Endodermal cell (in vitro differentiated cells): ENCODE results near the gene GPR107. TPM values are rescaled to one million over a fixed set of nuclear protein-coding genes. Genes with fewer than 3 reads are reported as not detected.
"Not testable (repeated sequence)": the region's sequence is repeated elsewhere in the genome, so short reads cannot be mapped to it uniquely, and the experiment has no call there.

Experiments used
- DNase-seq: peaks from one replicate; pipeline ENCODE4 v3.0.0-alpha.2; 2017
- H3K27ac ChIP-seq: 2 replicates; pipeline ENCODE4 v1.5.1; 2013; ENCODE audit warnings: mild to moderate bottlenecking, low read depth, low read length, moderate library complexity
- H3K27me3 ChIP-seq: 2 replicates; pipeline ENCODE4 v1.6.1; 2013; ENCODE audit warnings: mild to moderate bottlenecking, low read length, moderate library complexity; ENCODE audit not compliant: insufficient read depth, control insufficient read depth, poor library complexity, severe bottlenecking
- H3K36me3 ChIP-seq: 2 replicates; pipeline ENCODE4 v1.7.0; 2013; ENCODE audit warnings: mild to moderate bottlenecking, low read length, moderate library complexity; ENCODE audit not compliant: control insufficient read depth, insufficient read depth
- H3K4me1 ChIP-seq: one replicate; pipeline ENCODE4 v1.7.0; 2013; ENCODE audit warnings: low read length; ENCODE audit not compliant: control insufficient read depth, insufficient read depth
- H3K4me3 ChIP-seq: 2 replicates; pipeline ENCODE4 v1.5.1; 2013; ENCODE audit warnings: mild to moderate bottlenecking, low read length, moderate library complexity
- H3K9ac ChIP-seq: 2 replicates; pipeline ENCODE4 v1.6.1; 2013; ENCODE audit warnings: mild to moderate bottlenecking, low read length, moderate library complexity; ENCODE audit not compliant: poor library complexity, severe bottlenecking; ENCODE audit errors: extremely low read depth
- H3K9me3 ChIP-seq: 2 replicates; pipeline ENCODE4 v1.6.1; 2013; ENCODE audit warnings: mild to moderate bottlenecking, low read length, moderate library complexity; ENCODE audit not compliant: control insufficient read depth
- H3K27ac Mint-ChIP-seq: 2 replicates; pipeline ENCODE4 v1.8.0; 2020; ENCODE audit warnings: mixed read lengths
- H3K27me3 Mint-ChIP-seq: 2 replicates; pipeline ENCODE4 v1.8.0; 2021; ENCODE audit warnings: mild to moderate bottlenecking, mixed read lengths; ENCODE audit not compliant: insufficient read depth
- H3K36me3 Mint-ChIP-seq: 2 replicates; pipeline ENCODE4 v1.8.0; 2020; ENCODE audit warnings: low read depth, mixed read lengths
- H3K4me1 Mint-ChIP-seq: 2 replicates; pipeline ENCODE4 v1.8.0; 2020; ENCODE audit warnings: mixed read lengths
- H3K4me3 Mint-ChIP-seq: 2 replicates; pipeline ENCODE4 v1.8.0; 2020; ENCODE audit warnings: mild to moderate bottlenecking, moderate library complexity, mixed read lengths
- H3K9me3 Mint-ChIP-seq: 2 replicates; pipeline ENCODE4 v1.8.0; 2020; ENCODE audit warnings: mild to moderate bottlenecking, mixed read lengths
- CTCF ChIP-seq: fragments of 200-600 bp; sonication (generic); conservative IDR thresholded peaks from 2 replicates; pipeline ENCODE4 v1.5.0; 2021; ENCODE audit warnings: antibody characterized with exemption, mild to moderate bottlenecking
- WGBS, 2 experiments: methylation state at CpG; one replicate each; pipeline versions ENCODE4 v1.1.5 to v1.1.7; 2013; ENCODE audit warnings: missing lambda C conversion rate in 2 of 2, mixed read lengths in 1 of 2; ENCODE audit not compliant: insufficient coverage in 1 of 2, insufficient read length in 1 of 2; 5-methylcytosine and 5-hydroxymethylcytosine counted together
- total RNA-seq, 2 donors: library from RNA; stranded (reverse); fragmentation: NEBNext Ultra II Directional in 1 of 2; extraction: Animal tissue kit (Norgen Biotek cat#: 25700) in 1 of 2; gene quantifications; 2 replicates in 1 of 2; 3 replicates in 1 of 2; pipeline ENCODE4 v1.2.1, GENCODE V29; 2021

The GPR107 gene
- total RNA-seq, 2 donors from 2014 or later = 50.7 to 62.0 TPM

- H3K27ac Mint-ChIP-seq = no peak overlapping the region
- Histone ChIP-seq H3K9me3 (no peaks in the 10 kb centered on the region), H3K9ac (no peak overlapping the region), H3K4me1 (no peaks in the 10 kb centered on the region), H3K27ac (no peak overlapping the region), H3K4me3 (no peak overlapping the region), H3K36me3 (no peaks in the 10 kb centered on the region), H3K27me3 (no peaks in the 10 kb centered on the region)
- WGBS, 2 experiments = 92 to 96% methylated on average over 2 to 4 of the region's 5 CpGs
- DNase-seq = no peak
- H3K36me3 Mint-ChIP-seq = peaks cover 2% of the 10 kb centered on the region
- no peak overlapping the region for H3K4me3 Mint-ChIP-seq
- H3K9me3 Mint-ChIP-seq = no peaks in the 10 kb centered on the region
- no peaks in the 10 kb centered on the region for H3K4me1 Mint-ChIP-seq
- TF ChIP-seq CTCF = no peak
- H3K27me3 Mint-ChIP-seq = no peaks in the 10 kb centered on the region
Observed at GRCh38 chr9:130008538-130008937, 45.2 kb upstream of the GPR107 start.

- not testable (repeated sequence) for H3K9me3 Mint-ChIP-seq, H3K27ac ChIP-seq, H3K9me3 ChIP-seq, H3K4me3 Mint-ChIP-seq, H3K27ac Mint-ChIP-seq, H3K4me1 Mint-ChIP-seq, H3K4me3 ChIP-seq, H3K4me1 ChIP-seq, H3K27me3 Mint-ChIP-seq, H3K36me3 Mint-ChIP-seq, H3K27me3 ChIP-seq, H3K36me3 ChIP-seq, DNase-seq, H3K9ac ChIP-seq
- 86 to 87% methylated on average over 6 to 10 of the region's 10 CpGs for WGBS, 2 experiments
Observed at GRCh38 chr9:130009546-130009945, 44.2 kb upstream of the GPR107 start.

- 82 to 95% methylated on average over 3 to 5 of the region's 5 CpGs for WGBS, 2 experiments
- Mint-ChIP-seq H3K9me3 (no peaks in the 10 kb centered on the region), H3K27me3 (no peaks in the 10 kb centered on the region), H3K27ac (no peak overlapping the region), H3K4me3 (no peak overlapping the region), H3K4me1 (no peaks in the 10 kb centered on the region), H3K36me3 (peaks cover 2% of the 10 kb centered on the region)
- no peak for DNase-seq
- Histone ChIP-seq H3K9me3 (no peaks in the 10 kb centered on the region), H3K9ac (no peak overlapping the region), H3K27me3 (no peaks in the 10 kb centered on the region), H3K36me3 (no peaks in the 10 kb centered on the region), H3K27ac (no peak overlapping the region), H3K4me3 (no peak overlapping the region), H3K4me1 (no peaks in the 10 kb centered on the region)
- no peak for TF ChIP-seq CTCF
Observed at GRCh38 chr9:130010151-130010988, 43.3 kb upstream of the GPR107 start.
